Skin of body (tissue), 2 donors: ENCODE results near the gene GPR55. TPM values are rescaled to one million over a fixed set of nuclear protein-coding genes. Genes with fewer than 3 reads are reported as not detected.
"Not testable (repeated sequence)": the region's sequence is repeated elsewhere in the genome, so short reads cannot be mapped to it uniquely, and the experiment has no call there.

Experiments used
- DNase-seq: peaks from one replicate; lab custom pipeline; 2025; lab: John Stamatoyannopoulos, UW
- total RNA-seq: library from RNA; depleted of rRNA; stranded (reverse); fragments of >200 nt; gene quantifications from one replicate; pipeline ENCODE4 v1.2.3, GENCODE V29; 2014

The GPR55 gene, protein sequence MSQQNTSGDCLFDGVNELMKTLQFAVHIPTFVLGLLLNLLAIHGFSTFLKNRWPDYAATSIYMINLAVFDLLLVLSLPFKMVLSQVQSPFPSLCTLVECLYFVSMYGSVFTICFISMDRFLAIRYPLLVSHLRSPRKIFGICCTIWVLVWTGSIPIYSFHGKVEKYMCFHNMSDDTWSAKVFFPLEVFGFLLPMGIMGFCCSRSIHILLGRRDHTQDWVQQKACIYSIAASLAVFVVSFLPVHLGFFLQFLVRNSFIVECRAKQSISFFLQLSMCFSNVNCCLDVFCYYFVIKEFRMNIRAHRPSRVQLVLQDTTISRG
- not detected for total RNA-seq

GRCh38 chr2:230924470-230925341 is at the start of gene GPR55:
TSS of gene GPR55 (minus strand) at chr2:230925242. CDS start at chr2:230910962, 14,280 bp downstream.
- DNase-seq: no peak

GRCh38 chr2:230974096-230974913 is 49.3 kb upstream of the GPR55 start:
- no peak for DNase-seq

- DNase-seq: no peak
Observed at GRCh38 chr2:230972046-230972445, 47.0 kb upstream of the GPR55 start.

DNA sequence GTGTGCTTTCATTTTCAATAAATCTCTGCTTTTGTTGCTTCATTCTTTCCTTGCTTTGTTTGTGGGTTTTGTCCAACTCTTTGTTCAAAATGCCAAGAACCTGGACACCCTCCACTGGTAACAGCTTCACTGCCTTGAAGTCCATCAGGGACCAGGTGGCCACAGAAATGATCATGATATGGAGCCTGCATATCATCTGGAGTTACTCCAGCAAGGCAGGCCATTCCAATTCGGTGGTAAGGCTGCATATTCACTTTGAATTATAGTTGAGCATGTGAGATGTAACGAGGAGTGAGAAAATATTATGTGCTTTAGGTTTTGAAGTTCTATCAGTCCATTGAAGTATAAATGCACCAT is 44.6 kb upstream of the GPR55 start:
- no peak for DNase-seq

GRCh38 chr2:230968921-230969658 is 44.0 kb upstream of the GPR55 start:
- DNase-seq: no peak

DNA sequence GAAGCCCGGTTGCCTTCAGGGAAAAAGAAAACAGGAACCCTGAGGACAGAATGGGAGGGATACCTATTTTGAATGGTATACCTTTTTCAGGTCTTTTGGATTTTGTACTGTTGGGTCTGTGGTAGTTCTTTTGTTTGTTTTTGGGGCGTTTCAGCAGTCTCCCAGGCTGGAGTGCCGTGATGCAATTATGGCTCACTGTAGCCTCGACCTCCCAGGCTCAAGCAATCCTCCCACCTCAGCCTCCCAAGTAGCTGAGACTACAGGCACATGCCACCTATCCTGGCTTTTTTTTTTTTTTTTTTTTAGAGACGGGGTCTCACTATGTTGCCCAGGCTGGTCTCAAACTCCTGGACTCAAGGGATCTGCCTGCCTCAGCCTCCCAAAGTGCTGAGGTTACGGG is 43.3 kb upstream of the GPR55 start:
- not testable (repeated sequence) for DNase-seq

GRCh38 chr2:230967113-230967512 is 42.1 kb upstream of the GPR55 start:
- DNase-seq: no peak

DNA sequence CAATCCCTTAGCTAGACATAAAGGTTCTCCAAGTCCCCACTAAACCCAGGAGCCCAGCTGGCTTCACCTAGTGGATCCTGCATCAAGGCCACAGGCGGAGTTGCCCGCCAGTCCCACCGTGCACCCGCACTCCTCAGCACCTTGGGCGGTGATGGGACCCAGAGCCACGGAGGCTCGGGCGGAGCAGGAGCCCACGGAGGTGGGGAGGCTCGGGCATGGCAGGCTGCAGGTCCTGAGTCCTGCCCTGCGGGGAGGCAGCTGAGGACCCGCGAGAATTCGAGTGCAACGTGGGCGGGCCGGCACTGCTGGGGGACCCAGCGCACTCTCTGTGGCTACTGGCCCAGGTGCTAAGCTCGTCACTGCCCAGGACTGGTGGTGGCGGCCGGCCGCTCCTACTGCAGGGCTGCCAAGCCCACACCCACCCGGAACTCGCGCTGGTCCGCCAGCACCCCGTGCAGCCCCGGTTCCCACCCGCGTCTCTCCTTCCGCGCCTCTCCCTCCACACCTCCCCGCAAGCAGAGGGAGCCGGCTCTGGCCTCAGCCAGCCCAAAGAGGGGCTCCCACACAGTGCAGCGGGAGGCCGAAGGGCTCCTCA is 39.2 kb upstream of the GPR55 start:
- DNase-seq: no peak

DNA sequence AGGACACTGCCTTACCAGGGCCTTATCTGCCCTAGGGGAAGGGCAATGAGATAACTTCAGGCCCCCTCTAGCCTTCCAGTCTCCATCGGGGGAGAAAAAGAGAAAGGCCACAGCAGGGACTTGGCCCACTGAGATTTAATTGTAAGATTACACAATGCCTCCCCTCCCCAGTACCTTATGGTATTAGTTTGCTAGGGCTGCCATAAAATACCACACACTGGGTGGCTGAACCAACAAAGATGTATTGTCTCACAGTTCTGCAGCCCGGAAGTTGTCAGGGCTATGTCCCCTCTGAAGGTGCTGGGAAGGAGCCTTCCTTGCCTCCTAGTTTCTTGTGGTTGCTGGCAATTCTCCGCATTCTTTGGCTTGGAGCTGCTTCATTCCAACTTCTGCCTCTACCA is 36.0 kb upstream of the GPR55 start:
- DNase-seq: no peak

GRCh38 chr2:230960026-230960425 is 35.0 kb upstream of the GPR55 start:
- no peak for DNase-seq

DNA sequence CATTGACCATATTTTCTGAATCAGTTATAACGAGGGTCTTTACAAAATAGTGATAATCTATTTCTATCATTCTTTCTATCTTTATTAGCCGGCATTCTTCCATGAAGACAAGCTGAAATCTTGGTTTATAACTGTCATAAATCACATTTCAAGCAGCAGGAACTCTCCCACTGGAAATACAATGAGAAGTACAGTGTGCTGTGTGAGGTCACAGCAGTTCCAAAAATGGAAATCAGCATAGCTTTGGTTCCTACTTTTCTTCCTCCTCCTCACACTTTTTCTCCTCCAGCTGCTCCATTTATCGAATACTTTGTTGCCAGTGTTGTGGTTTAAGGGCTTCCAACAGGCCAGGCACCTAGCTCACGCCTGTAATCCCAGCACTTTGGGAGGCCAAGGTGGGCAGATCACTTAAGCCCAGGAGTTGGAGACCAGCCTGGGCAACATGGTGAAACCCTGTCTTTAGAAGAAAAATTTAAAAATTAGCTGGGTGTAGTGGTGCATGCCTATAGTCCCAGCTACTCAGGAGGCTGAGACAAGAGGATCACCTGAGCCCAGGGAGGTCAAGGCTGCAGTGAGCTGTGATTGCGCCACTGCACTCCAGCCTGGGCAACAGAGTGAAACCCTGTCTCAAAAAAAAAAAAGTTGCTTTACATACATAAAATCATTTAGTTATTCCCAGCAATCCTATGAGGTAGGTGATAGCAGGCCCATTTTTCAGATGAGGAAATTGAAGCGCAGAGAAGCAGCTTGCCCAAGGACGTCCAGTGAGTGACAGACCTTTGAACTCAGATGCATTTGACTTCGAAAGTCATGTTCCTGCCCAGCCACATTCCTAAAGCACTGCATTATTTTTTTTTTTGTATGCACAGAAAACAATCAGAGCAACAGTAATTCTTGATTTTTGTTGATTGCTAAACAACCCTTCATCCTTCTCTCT is 34.0 kb upstream of the GPR55 start:
- DNase-seq: no peak

DNA sequence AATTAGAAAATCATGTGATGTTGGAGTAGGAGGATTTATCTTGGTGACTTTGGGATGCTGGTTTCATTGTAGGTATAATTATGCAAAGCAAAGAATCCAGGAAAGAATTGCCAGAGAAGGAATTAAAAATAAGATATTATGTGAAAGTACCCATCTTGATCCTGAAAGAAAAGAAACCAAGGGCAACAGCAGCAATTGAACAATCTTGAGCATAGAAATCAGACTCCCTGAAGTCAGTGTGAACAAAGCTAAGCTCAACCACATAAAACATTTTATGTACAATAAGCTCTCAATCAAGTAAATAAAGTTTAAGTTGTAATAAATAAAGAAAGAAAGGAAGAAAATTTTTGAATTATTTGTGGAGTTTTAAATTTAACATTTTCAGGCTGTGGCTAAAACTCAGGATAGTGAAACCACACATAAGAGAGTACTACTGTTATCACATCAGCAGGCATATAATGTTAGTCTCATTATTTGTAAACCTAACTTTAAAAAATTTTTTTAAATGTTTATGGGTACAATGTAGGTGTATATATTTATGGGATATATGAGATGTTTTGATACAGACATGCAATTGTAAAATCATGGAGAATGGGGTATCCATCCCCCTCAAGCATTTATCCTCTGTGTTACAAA is 32.8 kb upstream of the GPR55 start:
- DNase-seq: no peak

DNA sequence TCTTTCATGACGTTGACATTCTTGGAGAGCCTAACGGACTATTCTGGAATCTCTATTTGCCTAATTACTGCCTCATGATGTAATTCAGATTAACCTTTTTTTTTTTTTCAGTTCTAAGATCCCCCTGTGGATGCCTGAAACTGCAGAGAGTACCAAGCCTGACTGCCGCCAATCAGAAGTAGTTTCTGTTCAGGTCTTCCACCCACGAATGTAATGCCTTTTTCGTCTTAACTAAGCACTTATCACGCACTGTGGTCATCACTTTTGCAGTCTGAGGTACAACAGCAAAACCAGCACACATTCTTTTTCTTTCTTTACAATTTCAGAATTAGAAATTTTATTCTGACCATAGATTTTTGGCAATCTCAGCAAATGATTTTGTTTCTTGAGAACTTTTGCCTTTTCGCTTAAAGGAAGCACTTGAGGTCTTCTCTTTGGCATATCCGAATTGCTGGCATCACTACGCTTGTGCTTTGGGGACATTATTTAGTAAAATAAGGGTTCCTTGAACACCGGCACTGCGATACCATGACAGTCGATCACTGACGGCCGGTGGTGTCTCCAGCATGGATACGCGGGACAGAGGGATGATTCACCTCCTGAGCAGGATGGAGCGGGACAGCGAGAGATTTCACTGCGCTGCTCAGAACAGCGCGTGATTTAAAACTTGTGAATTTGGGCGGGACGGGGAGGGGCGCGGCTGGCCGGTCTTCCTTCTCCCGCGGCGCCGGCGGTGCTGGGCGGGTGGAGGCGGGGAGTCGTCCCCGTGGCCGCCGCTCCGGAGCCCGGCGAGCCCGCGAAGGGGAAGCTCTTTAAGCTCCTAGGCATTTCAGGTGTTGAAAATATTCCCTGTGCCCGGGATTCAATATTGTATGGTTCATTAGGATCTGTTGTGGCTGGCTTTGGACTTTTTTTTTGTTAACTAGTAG is 32.0 kb upstream of the GPR55 start:
- no peak for DNase-seq

GRCh38 chr2:230955163-230955737 is 30.2 kb upstream of the GPR55 start:
- DNase-seq: no peak

DNA sequence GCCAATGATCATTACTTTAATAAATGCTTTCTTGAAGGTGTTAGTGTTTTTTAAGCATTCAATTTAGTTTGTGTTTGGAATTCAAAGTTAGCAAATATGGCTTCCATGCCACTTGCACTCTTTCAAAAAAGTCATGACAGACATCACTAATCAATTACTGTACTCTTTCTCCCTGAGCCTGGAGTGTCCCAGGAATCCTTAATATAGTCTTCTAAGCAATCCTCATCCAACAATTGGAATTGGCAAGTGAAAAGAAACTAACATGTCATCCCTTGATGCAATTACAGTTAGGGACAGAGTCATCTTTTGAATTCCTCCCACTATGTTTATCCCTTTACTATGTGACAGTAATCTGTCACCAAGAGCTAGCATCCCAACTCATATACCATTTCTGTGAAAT is 29.7 kb upstream of the GPR55 start:
- no peak for DNase-seq

DNA sequence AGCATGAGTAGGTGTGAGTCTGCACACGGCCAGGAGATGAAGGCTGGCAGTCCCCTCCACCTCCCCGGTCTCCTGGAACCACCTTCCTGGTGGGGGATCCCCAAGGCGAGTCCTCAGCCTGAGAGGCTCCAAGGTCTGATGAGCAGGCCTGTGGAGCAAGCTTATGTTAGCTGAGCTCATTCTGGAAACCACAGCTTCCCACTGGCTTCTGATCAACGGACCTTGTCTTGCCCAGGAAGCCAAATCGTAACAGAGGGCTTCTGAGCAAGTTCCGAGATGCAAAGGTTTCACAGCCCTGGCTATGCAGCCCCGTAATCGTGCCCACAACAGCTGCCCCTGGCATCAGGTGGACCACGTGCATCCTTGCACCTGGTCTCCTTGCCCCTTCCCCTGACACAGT is 28.8 kb upstream of the GPR55 start:
- DNase-seq: no peak

- DNase-seq: no peak
Observed at GRCh38 chr2:230952226-230952956, 27.3 kb upstream of the GPR55 start.
